Stimulated activated CD4-positive, alpha-beta T cell treated with anti-CD3 and anti-CD28 coated beads, Interleukin-12 subunit alpha, Interleukin-12 subunit beta, amount 100 ng/mL, for 4 hours (primary cell): ENCODE results near the gene MTA1.
A peak's percentile ranks its signal among the peaks of the same experiment; 100 is the strongest.

Source experiments
- DNase-seq: peaks from one replicate; pipeline ENCODE4 v3.0.0-alpha.2; 2020

Gene MTA1

DNA sequence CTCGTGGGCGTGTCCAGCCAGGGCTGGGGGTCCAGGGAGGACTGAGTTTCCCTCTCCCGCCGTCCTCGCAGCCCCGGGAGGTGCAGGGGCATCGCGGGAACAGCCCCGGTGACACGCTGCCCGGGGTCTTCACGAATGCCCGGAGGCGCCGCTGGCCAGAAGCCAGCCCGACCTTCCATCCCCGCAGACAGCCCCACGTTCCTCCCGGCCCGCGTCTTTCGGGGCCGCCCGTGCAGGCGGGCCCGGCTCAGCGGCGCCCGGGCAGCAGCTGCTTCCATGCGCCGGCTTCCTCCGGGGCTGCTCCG is 70.6 kb downstream of the MTA1 start:
- DNase-seq: no peak

DNA sequence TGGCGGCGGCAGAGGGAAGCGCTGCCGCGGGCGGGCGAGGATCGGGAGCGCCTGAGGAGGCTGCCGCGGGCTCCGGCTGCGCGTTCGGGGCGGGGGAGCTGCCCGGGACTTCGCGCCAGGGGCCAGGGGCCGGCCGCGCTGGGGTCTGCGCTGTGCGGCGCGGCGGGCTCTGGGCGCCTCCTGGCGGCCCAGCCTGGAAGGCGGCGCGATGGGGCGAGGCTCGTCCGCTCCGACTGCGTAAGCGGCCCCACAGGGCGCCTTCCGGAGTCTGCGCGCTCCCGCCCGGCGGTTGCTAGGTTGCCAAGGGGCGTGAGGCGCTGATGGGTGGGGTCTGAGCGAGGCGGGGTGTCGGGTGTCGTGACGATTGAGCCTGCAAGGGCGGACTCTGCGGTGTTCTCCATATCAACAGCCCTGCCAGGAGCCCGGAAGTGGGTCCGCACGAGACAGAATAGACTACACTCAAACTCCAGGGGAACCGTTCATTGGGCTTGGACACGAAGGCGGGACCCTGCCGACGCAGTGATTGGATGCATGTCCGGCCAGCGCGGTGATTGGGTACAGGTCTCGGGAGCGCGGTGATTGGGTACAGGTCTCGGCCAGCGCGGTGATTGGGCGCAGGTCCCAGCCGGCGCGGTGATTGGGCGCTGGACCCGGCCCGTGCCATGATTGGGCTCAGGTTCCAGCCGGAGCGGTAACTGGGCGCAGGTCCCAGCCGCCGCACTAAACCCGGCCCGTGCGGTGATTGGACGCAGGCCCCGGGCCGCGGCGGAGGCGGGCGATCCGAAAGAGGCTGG is 71.1 kb downstream of the MTA1 start, which contains the start of gene TEDC1:
Gene TEDC1 (plus strand): TSS at position 675 of the 794 bp plus-strand sequence. CDS start 130 bp downstream, outside the sequence.
- DNase-seq: peak; percentile 97

DNA sequence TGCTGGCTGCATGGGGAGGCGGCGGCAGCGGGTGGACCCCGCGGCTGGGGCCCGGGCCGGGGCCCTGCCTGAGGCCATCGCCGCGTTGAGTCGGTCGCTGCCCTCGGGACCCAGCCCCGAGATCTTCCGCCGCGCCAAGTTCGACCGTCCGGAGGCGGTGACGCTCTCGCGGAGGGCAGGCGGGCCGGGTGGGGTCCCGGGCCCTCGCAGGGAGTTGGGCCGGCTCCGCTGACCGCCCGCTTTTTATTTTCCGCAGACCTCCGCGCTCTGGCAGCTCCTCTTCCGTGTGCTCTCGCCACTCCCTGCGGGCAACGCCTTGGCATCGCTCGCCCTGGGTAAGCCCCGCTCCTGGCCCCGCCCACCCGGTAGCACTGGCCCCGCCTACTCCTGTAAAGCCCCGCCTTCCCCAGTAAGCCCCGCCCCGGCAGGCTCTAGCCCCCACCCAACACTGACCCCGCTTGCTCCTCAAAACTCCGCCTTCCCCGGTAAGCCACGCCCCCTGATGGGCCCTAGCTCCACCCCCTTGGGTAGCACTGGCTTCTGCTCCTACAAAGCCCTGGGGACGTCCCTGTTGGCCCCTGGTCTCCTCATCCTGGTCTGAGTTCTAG is 71.8 kb downstream of the MTA1 start:
- DNase-seq: peak; percentile 84

- DNase-seq: no peak
Observed at GRCh38 chr14:105492031-105492970, 72.7 kb downstream of the MTA1 start.

DNA sequence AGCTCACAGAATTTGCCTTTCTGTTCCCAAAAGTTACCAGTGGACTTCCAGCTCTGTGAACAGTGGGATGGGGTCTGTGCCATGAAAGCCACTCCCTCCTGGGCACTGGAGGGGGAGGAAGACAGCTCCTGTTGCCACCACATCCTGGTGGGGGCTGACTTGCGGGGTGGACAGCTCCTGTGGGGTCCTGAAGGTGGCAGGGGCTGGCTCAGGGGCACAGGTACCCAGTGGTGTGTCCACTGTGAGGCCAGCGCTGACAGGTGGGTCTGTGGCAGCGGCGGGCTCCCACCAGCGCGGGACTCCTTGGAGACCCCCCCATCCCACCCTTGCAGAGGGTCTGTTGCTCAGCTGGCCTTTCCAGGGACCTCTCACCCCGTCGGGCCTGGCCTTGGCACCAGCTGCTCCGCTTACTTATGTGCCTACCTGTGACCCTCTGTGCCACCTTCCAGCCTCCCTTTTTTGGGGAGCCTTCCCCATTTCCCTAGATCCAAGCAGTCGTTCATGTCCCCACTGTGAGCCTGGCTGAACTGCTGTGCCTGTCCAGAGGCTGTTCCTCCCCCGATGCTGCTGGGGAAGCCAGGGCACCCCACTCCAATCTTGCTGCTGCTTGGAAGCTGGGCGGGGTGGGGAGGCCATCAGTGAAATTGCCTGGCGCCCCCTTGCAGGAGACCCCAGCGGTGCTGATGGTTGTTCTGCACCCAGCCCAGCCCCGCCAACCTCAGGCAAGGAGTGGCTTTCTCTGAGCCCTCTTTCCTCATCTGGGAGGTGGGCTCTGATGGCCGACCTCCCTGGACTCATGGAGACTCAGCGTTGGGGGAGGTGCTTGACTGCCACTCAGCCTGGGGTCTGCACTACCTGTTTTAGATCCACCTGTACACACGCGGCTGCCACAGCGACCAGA is 73.6 kb downstream of the MTA1 start:
- DNase-seq: no peak

GRCh38 chr14:105493921-105494605 is 74.4 kb downstream of the MTA1 start:
- DNase-seq: no peak

GRCh38 chr14:105494606-105494929 is 74.9 kb downstream of the MTA1 start:
- no peak for DNase-seq

DNA sequence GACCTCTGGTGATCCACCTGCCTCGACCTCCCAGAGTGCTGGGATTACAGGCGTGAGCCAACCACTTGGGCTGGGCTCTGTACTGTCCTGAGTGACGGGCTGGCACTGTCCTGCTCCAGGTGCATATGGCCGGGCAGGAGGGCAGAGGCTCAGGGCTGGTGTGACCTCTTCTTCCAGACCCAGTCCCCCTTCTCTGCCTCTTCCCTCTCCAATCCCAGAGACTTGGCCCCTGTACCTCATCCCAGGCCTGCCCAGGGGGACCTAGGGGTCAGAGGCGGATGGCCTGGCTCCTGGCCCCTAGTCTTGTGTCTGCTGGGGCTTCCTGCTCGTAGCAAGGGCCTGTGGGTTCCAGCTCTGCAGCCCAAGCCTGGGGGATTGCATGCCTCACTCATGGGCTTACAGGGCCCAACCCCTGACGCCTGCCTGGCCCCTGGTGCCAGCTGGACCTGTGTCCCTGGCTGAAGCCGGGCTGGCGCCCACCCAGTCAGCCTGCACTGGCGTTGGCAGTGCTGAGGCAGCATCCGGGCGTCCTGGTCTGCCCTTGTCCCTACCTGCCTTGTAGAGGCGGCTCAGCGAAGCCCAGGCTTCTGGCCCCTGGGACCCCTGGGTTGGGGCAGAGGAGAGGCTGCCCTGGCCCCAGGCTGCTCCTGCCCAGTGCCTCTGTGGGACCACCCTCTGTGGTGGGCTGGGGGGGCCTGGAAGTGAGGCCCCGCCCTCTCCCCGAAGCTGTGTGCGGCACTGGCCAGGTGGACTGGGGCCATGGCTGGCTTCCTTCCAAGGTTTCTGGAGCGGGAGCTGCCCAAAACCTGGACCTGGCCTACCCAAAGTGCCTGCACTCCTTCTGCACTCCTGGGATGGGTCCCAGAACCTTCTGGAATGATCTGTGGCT is 75.7 kb downstream of the MTA1 start:
- DNase-seq: no peak

GRCh38 chr14:105495990-105496830 is 76.6 kb downstream of the MTA1 start:
- DNase-seq: no peak

DNA sequence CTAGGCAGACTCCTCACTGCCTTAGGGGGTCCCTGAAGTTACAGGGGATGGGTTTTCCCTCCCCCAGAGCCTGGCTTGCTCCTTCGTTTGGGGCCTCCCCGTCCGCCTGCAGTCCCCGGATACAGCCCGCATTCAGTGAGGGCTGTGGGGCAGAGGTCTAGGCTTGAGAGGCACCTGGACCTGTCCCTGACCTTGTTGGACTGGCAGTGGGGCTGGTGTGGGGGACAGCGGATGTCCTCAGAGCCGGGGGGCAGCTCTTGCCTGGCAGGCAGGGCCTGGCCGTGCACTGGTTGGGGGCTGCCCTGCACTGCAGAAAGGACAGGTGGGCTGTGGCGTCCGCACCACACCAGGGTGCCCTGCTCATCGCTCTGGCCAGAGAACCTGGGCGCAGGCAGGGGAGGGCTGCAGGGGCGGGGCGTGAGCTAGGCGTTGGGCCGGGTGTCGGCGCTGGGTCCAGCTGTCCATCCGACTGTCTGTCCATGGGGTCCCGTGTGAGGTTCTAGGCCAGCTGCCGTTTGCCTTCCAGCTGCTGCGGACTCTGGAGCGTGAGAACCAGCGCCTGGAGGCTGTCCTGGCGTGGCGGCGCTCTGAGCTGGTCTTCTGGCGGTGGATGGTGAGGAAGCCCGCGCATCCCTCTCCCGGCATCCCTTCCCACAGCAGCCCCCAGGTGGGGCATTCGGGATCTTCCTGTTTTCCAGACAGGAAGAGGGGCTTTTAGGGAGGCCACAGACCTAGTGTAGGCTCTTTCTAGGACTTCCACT is 77.4 kb downstream of the MTA1 start:
- no peak for DNase-seq

GRCh38 chr14:105497671-105498429 is 78.2 kb downstream of the MTA1 start:
- no peak for DNase-seq

DNA sequence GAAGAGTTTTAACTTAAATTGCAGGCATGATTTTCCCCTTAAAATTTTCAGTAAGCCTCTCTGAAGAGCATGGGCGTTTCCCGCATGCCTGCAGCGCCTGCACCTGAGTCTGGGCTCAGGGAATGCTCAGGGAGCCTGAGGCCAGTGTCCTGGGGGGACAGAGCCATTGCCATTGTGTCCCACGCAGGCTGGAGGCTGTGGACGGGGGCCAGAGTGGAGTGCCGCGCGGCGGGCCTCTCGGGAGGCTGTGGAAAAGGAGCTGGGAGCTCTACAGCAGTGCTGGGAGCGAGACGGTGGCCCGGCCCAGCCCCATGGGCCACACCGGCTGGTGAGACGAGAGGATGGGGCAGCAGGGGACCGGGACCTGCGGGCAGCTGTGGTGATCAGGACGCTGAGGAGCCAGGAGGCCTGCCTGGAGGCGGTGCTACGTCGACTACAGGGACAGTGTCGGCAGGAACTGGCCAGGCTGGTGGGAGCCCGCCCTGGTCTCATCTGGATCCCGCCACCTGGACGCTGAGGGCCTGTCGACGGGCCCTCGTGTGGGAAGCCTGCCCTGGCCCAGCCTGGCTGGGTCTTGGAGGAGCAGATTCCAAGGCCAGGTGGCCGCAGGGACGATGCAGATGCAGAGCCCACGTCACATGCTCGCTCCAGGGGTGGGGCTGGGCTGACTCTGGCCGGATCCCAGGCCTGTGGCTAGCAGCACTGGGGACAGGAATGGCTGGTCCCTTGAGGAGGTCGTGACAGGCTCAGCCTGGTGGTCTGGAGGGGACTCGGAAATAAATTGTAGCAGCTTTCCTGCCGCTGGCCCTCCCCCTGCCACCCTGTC is 79.0 kb downstream of the MTA1 start:
- DNase-seq: no peak

DNA sequence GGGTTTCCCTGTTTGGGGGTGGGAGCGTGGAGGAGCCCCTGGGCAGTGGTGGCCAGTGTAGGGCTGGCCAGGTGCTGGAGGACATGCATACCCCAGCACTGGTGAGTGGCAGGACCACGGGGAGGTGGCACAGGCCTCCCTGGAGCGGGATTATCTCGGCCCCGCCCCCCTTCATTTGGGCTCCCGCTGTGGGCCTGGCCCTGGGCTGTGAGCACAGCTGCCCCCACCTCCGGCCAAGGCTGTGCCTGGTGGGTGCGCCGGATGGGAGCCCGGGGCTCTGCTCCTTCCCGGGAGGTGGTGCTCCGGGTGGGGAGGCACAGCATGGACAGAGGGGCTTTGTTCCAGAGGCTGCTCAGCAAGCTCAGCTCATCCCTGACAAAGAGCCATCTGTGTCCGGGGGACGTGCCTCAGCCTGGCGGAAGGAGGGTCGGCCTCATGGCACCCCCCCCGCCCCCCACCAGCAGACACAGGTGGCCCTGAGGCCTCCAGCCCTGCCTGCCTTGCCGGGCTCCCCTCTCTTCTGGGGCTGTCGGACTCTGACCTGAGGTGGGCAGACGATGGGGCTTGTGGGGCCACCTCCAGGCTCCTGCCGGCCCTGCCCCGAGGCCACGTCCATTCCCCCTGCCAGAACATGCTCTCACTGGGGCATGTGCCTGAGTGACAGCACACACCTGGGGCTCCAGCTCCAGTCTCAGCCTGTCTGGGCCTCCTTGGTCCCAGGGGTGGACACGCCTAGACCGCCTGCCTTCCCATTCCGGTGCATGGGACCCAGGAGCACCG is 79.8 kb downstream of the MTA1 start:
- DNase-seq: no peak

GRCh38 chr14:105500036-105500725 is 80.6 kb downstream of the MTA1 start:
- no peak for DNase-seq

DNA sequence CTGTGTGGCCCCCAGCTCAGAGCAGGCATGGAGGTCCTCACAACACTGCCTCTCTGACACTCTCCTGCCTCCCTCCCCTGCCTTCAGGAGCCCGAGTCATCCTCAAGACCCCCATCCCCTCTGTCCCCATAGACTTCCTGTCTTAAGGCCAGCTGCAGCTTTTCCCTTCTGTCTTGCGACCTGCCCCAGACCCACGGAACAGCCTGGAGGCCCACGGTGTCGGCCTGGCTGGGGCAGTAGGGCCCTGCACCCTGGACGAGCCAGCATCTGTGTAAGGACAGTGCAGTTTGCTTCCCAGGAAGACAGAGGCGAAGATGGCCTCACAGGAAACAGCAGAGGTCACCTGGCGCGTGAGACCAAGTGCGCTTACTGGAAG is 81.1 kb downstream of the MTA1 start:
- DNase-seq: no peak
